ENCODE data around the gene UBE2H.

GRCh38 chr7:129804111-129804889 lies 148.5 kb downstream of the UBE2H start:
- no peak for TF ChIP-seq POLR2A (IDR thresholded peaks at IDR 0.05)
- no peak for TF ChIP-seq CTCF (IDR thresholded peaks at IDR 0.05)

Data from body of pancreas (tissue), 4 donors.